GM19025 (cell line): Measurements from ENCODE around the gene CATSPER4.

ENCODE experiments used
- ATAC-seq: cut with Tn5 transposase; IDR thresholded peaks from one replicate; pipeline ENCODE4 v1.9.1; 2021; ENCODE audit warnings: mild to moderate bottlenecking, low read depth, moderate library complexity; ENCODE audit not compliant: unreplicated experiment

Gene CATSPER4

DNA sequence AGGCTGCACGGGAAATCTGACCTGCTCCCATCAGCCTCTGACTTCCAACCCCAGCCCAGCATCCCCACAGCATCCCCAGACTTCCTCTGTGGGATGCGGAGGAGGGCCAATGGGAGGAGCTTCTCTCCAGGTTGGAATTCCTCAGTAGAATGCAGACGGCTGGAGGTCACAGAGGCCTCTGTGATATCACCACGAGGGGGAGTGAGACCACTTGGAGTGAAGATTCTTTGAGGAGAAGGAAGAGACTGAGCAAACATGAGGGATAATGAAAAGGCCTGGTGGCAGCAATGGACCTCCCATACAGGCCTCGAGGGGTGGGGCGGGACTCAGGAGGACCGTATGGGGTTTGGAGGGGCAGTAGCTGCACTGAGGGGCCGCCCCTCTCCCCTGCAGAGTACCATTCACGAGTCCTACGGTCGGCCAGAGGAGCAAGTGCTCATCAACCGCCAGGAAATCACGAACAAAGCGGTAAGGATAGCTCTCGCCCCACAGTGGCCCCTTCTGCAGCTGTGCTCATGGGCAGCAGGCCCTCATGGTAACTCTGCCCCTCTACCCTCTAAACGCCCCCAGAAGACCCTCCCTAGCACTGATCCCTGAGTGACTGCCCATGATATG lies at the start of gene CATSPER4:
Gene CATSPER4 (plus strand): TSS at position 230 of the 615 bp plus-strand sequence. CDS start 26 bp downstream, at position 256.
- ATAC-seq, result no peak

- ATAC-seq, result no peak
Observed at GRCh38 chr1:26142159-26142558, 48.2 kb upstream of the CATSPER4 start.

- ATAC-seq, result no peak
Observed at GRCh38 chr1:26145041-26145959, 45.1 kb upstream of the CATSPER4 start.

DNA sequence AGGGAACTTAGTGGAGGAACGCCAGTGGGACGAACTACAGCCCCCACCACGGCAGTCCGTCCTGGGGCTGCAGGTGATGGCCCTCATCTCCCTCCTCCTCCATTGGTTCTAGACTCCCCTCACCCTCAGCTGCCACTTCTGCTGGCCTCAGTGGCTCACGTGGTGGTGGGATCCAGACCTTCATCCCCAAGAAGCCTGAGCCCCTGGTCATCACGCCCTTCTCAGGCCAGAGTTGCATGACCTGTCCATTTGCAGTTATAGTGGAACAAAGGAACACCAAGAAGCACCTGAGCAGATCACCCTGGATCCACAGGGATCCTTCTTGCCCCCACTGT lies 44.5 kb upstream of the CATSPER4 start:
- no peak for ATAC-seq

DNA sequence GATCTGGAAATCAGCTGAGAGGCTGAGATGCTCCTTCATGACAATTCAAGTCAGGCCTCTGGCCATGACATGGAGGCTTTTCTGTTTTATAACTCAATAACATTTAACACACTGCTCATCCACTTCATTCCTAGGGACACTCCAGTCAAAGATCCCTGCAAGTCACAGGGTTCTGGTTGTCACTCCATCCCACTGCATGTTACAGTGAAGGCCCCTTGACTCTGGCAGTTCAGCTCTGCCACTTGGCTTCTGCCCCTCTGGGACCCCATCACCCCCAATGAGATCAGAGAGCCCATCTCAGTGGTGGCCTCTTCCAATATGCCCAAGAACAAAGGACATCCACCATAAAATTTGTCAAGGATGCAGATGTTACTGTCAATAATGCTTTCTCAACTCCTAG lies 41.5 kb upstream of the CATSPER4 start:
- ATAC-seq, result no peak

GRCh38 chr1:26153966-26154532 lies 36.4 kb upstream of the CATSPER4 start:
- no peak for ATAC-seq

DNA sequence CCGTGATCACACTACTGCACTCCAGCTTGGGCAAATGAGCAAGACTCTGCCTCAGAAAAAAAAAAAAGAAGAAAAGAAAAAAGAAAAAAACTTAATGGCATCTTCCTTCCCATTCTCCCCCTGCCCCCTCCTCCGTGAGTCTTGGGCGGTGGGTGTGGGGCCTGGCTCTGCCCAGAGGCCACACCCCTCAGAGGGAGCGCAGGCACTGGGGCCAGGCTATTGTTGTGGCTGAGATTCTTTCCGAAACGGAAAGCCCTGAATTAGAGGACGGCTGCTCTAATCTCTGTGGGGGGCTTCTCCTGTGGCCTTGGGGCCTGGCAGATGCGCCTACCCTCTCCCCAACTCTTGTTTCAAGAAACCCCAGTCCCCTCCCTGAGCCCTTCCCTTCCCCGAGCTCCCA lies 35.7 kb upstream of the CATSPER4 start:
- no peak for ATAC-seq

DNA sequence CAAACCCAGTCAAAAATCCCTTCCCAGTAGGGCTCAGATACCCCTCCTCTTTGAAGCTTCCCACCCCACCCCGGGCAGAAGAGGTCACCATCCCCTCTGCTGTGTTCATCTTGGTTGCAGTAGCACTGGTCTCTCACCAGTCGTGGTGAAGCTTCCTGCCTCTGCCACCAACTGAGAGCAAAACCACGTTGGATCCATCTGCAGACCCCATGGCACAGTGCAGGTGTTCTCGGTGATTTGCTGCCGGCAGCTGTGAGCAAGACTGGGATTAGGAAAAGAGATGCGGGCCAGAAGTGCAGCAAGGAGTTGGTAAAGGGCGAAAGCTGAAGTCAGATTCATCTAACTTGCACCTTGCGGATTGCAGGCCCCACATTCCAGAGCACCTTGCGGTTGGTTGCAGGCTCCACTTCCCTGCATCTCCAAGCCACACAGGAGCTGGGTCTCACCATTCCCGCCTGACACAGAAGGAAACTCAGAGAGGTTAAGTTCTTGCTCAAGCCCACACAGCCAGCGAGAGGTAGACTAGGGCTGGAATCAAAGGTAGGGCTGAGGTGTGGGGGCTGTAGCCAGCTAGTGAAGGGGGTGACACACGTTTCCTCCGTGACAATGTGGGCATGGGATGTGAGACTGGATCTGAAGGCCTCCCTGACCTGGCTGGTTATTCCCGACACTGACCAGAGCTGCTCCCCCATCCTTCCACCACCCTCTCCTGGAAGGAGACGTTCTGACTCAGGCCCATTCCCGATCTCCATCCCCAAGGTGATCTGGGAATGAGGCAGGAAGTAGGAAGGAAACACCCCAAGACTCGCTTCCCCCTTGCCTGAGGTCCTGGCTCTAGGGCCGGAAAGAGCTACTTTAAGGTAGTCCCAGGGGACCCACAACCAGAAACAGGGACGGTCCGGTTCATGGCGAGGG lies 34.8 kb upstream of the CATSPER4 start:
- no peak for ATAC-seq

- ATAC-seq, result no peak
Observed at GRCh38 chr1:26156285-26157038, 33.9 kb upstream of the CATSPER4 start.

GRCh38 chr1:26158271-26158907 lies 32.0 kb upstream of the CATSPER4 start:
- ATAC-seq, result no peak

GRCh38 chr1:26158908-26159742 lies 31.3 kb upstream of the CATSPER4 start, which contains the start of gene FAM110D:
TSS of gene FAM110D (plus strand) at chr1:26159079. CDS start at chr1:26161292, 2,213 bp downstream.
- ATAC-seq, result no peak

- ATAC-seq, result no peak
Observed at GRCh38 chr1:26159743-26160039, 30.7 kb upstream of the CATSPER4 start.

GRCh38 chr1:26160527-26161414 lies 29.6 kb upstream of the CATSPER4 start:
- no peak for ATAC-seq

DNA sequence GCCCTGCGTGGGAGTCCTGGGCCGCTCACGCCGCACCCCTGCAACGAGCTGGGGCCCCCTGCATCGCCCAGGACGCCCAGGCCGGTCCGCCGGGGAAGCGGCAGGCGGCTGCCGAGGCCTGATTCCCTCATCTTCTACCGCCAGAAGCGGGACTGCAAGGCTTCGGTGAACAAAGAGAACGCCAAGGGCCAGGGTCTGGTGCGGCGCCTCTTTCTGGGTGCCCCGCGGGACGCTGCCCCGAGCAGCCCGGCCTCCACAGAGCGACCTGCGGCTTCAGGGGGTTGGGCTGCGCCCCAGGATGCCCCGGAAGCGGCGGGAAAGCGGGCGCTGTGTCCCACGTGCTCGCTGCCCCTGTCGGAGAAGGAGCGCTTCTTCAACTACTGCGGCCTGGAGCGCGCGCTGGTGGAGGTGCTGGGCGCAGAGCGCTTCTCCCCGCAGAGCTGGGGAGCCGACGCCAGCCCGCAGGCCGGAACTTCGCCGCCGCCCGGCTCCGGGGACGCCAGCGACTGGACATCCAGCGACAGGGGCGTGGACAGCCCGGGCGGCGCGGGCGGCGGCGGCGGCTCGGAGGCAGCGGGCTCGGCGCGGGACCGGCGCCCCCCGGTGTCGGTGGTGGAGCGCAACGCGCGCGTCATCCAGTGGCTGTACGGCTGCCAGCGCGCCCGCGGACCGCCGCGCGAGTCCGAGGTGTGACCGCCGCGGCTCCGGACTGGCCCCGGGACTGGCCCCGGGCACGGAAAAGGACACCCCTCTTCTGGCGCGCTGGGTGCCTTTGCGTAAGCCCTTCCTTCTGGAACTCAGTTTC lies 28.8 kb upstream of the CATSPER4 start:
- ATAC-seq, result no peak

GRCh38 chr1:26162220-26162709 lies 28.1 kb upstream of the CATSPER4 start:
- ATAC-seq, result no peak

DNA sequence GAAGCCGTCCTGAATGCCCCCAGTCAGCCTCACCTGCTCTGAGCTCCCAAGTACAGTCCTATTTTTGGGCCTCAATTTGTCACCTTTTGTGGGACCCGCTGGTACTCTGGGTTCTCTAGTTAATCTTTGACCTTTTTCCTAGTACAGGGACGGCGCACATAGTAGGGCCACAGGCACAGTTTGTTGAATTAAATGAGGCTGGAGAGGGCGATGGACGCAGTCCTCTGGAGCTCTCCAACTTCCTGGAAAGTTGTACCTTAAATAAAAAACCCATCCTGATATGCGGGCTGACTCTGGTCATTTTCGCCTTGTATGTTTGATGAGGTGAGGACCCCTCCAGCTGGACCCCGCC lies 26.7 kb upstream of the CATSPER4 start:
- no peak for ATAC-seq
